HUES6 (cell line): ENCODE measurements around the gene PRSS2.
"Not testable (repeated sequence)": the region's sequence is repeated elsewhere in the genome, so short reads cannot be mapped to it uniquely, and the experiment has no call there.

Experiments
- H3K27ac ChIP-seq: 2 replicates; pipeline ENCODE4 v1.7.0; 2013; ENCODE audit warnings: low read depth, mild to moderate bottlenecking, low read length, inconsistent platforms
- H3K27me3 ChIP-seq: 2 replicates; pipeline ENCODE4 v1.6.1; 2013; ENCODE audit warnings: low read length; ENCODE audit not compliant: control insufficient read depth, insufficient read depth
- H3K36me3 ChIP-seq: 2 replicates; pipeline ENCODE4 v1.6.1; 2013; ENCODE audit warnings: low read length; ENCODE audit not compliant: control insufficient read depth, insufficient read depth
- H3K4me1 ChIP-seq: 2 replicates; pipeline ENCODE4 v1.6.1; 2013; ENCODE audit warnings: low read length; ENCODE audit not compliant: control insufficient read depth, insufficient read depth
- H3K4me3 ChIP-seq: 2 replicates; pipeline ENCODE4 v1.5.1; 2013; ENCODE audit warnings: low read depth, low read length
- H3K9ac ChIP-seq: one replicate; pipeline ENCODE4 v1.6.1; 2013; ENCODE audit warnings: mild to moderate bottlenecking, low read length
- H3K9me3 ChIP-seq: 2 replicates; pipeline ENCODE4 v1.6.1; 2013; ENCODE audit warnings: low read depth, low read length; ENCODE audit not compliant: control insufficient read depth, insufficient read depth

The PRSS2 gene

GRCh38 chr7:142760071-142760642 is 10.6 kb upstream of the PRSS2 start:
- H3K4me3 ChIP-seq, result no peak overlapping the region
- H3K9ac ChIP-seq, result no peak overlapping the region
- no peaks in the 10 kb centered on the region for H3K9me3 ChIP-seq
- H3K27ac ChIP-seq, result no peak overlapping the region
- H3K4me1 ChIP-seq, result no peaks in the 10 kb centered on the region
- H3K36me3 ChIP-seq, result no peaks in the 10 kb centered on the region
- no peaks in the 10 kb centered on the region for H3K27me3 ChIP-seq

- not testable (repeated sequence) for H3K4me1 ChIP-seq, H3K36me3 ChIP-seq, H3K9me3 ChIP-seq, H3K4me3 ChIP-seq, H3K9ac ChIP-seq, H3K27ac ChIP-seq, H3K27me3 ChIP-seq
Measured at GRCh38 chr7:142761606-142762005, 9.2 kb upstream of the PRSS2 start.

- no peak overlapping the region for H3K27ac ChIP-seq
- H3K4me3 ChIP-seq, result no peak overlapping the region
- H3K36me3 ChIP-seq, result no peaks in the 10 kb centered on the region
- no peaks in the 10 kb centered on the region for H3K27me3 ChIP-seq
- no peak overlapping the region for H3K9ac ChIP-seq
- H3K9me3 ChIP-seq, result no peaks in the 10 kb centered on the region
- H3K4me1 ChIP-seq, result no peaks in the 10 kb centered on the region
Measured at GRCh38 chr7:142762104-142762503, 8.7 kb upstream of the PRSS2 start.

GRCh38 chr7:142767451-142767850 is 3.3 kb upstream of the PRSS2 start:
- Histone ChIP-seq H3K4me1 (no peaks in the 10 kb centered on the region; the same call in 1 of the 2 replicates), H3K27ac (no peak overlapping the region), H3K9ac (no peak overlapping the region), H3K4me3 (no peak overlapping the region), H3K36me3 (no peaks in the 10 kb centered on the region), H3K9me3 (no peaks in the 10 kb centered on the region), H3K27me3 (peaks cover 5% of the 10 kb centered on the region; the same call in 1 of the 2 replicates)

GRCh38 chr7:142767861-142768260 is 2.9 kb upstream of the PRSS2 start:
- Histone ChIP-seq H3K9ac (no peak overlapping the region), H3K27ac (no peak overlapping the region), H3K9me3 (no peaks in the 10 kb centered on the region), H3K4me3 (no peak overlapping the region), H3K36me3 (no peaks in the 10 kb centered on the region), H3K27me3 (peaks cover 5% of the 10 kb centered on the region; the same call in 1 of the 2 replicates), H3K4me1 (no peaks in the 10 kb centered on the region; the same call in 1 of the 2 replicates)

DNA sequence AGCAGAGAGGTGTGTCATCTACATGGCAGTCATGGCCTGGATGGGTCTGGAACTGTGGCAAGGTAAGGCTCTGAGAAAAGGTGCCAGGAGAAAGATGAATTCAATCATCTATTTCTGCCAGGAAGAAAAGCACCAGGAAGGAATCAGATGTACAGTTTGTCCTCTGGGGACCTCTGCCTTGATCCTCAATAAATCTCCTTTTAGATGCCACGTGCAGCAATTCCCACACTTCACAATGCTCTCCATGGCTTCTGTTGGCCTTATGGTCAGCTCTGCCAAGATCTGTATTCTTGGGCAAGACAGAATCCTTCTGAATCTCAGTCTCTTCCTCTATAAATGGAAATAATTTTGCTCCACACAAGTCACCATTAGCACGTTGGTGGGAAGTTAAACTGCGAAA is 1.9 kb upstream of the PRSS2 start:
- not testable (repeated sequence) for H3K36me3 ChIP-seq, H3K4me3 ChIP-seq, H3K27me3 ChIP-seq, H3K27ac ChIP-seq, H3K4me1 ChIP-seq, H3K9me3 ChIP-seq, H3K9ac ChIP-seq

DNA sequence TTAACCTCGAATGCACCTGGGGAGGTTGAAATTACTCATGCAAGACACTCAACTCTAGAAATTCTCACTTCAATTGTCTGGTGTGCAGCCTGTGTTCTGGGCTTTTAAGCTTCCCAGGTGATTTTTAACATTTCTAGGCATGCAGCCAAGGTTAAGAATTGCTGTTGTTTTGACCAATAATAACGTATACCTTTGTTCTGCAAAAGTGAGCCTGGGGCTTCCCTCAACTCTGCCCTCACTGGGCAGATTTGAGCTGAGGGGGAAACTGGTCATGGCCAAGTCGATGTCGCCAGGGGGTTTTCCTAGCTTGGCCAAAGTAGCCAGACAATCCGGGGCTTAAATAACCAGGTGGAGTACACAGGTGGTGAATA is 568 bp downstream of the PRSS2 start:
- H3K9me3 ChIP-seq, result no peaks in the 10 kb centered on the region
- H3K36me3 ChIP-seq, result no peaks in the 10 kb centered on the region
- H3K9ac ChIP-seq, result no peak overlapping the region
- no peaks in the 10 kb centered on the region; the same call in 1 of the 2 replicates for H3K4me1 ChIP-seq
- peaks cover 7% of the 10 kb centered on the region; the same call in 1 of the 2 replicates for H3K27me3 ChIP-seq
- H3K27ac ChIP-seq, result no peak overlapping the region
- H3K4me3 ChIP-seq, result no peak overlapping the region

DNA sequence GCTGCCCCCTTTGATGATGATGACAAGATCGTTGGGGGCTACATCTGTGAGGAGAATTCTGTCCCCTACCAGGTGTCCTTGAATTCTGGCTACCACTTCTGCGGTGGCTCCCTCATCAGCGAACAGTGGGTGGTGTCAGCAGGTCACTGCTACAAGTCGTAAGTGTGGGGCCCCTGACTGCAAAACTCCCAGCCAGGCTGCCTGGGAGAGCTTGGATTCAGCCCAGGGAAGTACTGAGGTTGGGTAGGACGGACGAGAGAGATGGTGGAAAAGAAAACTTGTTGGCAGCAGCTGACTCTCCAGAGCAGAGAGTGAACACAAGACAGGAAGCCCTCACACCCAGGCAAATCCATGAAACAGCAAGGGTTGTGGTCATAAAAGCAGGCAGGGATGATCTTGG is 1.3 kb downstream of the PRSS2 start:
- no peaks in the 10 kb centered on the region for H3K9me3 ChIP-seq

DNA sequence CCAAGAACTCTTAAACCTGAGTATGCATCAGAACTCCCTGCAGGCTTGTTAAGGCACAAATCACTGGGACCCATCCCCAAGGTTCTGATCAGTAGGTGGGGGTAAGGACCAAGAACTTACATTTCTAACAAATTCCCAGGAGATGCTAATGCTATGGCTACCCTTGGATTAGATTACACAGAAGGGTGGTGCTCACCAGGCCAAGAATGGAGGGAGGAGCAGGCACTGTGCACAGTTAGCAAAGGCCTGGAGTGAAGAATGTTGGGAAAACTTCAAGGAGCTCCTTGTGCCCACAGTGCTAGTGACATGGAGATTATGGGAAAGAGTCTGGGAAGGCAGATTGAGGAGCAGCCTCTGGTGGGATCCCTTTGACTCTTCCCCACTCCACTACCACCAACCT is 1.9 kb downstream of the PRSS2 start:
- peaks cover 7% of the 10 kb centered on the region; the same call in 1 of the 2 replicates for H3K27me3 ChIP-seq
- no peak overlapping the region for H3K9ac ChIP-seq
- H3K9me3 ChIP-seq, result no peaks in the 10 kb centered on the region
- H3K27ac ChIP-seq, result no peak overlapping the region
- no peak overlapping the region for H3K4me3 ChIP-seq
- H3K36me3 ChIP-seq, result no peaks in the 10 kb centered on the region
- no peaks in the 10 kb centered on the region; the same call in 1 of the 2 replicates for H3K4me1 ChIP-seq

More for the DNA sequence above, 1.3 kb downstream of the PRSS2 start:
- Histone ChIP-seq H3K4me3 (no peak overlapping the region), H3K27me3 (peaks cover 7% of the 10 kb centered on the region; the same call in 1 of the 2 replicates), H3K4me1 (no peaks in the 10 kb centered on the region; the same call in 1 of the 2 replicates), H3K9ac (no peak overlapping the region), H3K36me3 (no peaks in the 10 kb centered on the region), H3K27ac (no peak overlapping the region)

- Histone ChIP-seq H3K4me1 (no peaks in the 10 kb centered on the region; the same call in 1 of the 2 replicates), H3K9me3 (no peaks in the 10 kb centered on the region), H3K27ac (no peak overlapping the region), H3K27me3 (peaks cover 5% of the 10 kb centered on the region; the same call in 1 of the 2 replicates), H3K9ac (no peak overlapping the region), H3K36me3 (no peaks in the 10 kb centered on the region), H3K4me3 (no peak overlapping the region)
Measured at GRCh38 chr7:142773230-142773629, 2.5 kb downstream of the PRSS2 start.

DNA sequence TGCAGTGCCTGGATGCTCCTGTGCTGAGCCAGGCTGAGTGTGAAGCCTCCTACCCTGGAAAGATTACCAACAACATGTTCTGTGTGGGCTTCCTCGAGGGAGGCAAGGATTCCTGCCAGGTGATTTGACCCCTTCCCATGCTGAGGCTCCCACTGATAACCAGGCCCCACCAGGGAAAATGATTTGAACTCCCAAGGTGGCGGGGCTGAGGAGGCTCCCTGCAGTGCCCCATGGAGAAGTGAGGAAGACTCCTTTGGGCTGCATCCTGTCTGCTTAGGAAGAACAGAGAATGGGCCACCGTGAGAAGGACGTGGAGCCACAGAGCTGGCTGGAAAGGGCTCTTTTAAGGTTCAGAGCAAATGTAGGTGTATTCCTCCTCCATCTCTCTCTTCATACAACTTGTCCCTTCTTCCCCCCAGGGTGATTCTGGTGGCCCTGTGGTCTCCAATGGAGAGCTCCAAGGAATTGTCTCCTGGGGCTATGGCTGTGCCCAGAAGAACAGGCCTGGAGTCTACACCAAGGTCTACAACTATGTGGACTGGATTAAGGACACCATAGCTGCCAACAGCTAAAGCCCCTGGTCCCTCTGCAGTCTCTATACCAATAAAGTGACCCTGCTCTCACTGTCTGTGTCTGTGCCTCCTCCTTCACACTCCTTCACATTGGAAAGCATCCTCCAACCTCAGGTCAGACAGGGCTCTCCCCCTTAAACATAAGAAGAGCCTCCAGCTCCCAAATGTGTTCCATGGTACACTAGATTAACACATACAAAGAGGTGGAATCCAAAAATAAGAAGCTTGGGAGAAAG is 3.4 kb downstream of the PRSS2 start:
- no peaks in the 10 kb centered on the region; the same call in 1 of the 2 replicates for H3K4me1 ChIP-seq
- no peaks in the 10 kb centered on the region for H3K36me3 ChIP-seq
- 0 out of 2 replicates have a peak, but pooled peaks cover 2% of the 10 kb centered on the region for H3K27me3 ChIP-seq
- H3K9ac ChIP-seq, result no peak overlapping the region
- no peak overlapping the region for H3K27ac ChIP-seq
- no peak overlapping the region for H3K4me3 ChIP-seq
- no peaks in the 10 kb centered on the region for H3K9me3 ChIP-seq
